Right atrium auricular region (tissue), 2 donors: ENCODE results near the gene CXCR6. TPM values are rescaled to one million over a fixed set of nuclear protein-coding genes. Genes with fewer than 3 reads are reported as not detected.
A peak's percentile ranks its signal among the peaks of the same experiment; 100 is the strongest.

Experiments
- DNase-seq: peaks from one replicate; pipeline ENCODE4 v3.0.0-alpha.2; 2019; ENCODE audit warnings: low spot score
- H3K27ac ChIP-seq, 2 donors: fragments of 200-600 bp; sonication (generic); 1 replicate in 1 of 2; 2 replicates in 1 of 2; pipeline ENCODE4 v1.5.1; 2016 to 2019
- H3K27me3 ChIP-seq, 2 donors: fragments of 200-600 bp; sonication (generic); one replicate each; pipeline versions ENCODE4 v1.5.1 to v1.6.0; 2017 to 2019
- H3K36me3 ChIP-seq: fragments of 200-600 bp; sonication (generic); one replicate; pipeline ENCODE4 v1.5.1; 2016
- H3K4me1 ChIP-seq, 2 donors: fragments of 200-600 bp; sonication (generic); one replicate each; pipeline versions ENCODE4 v1.5.1 to v1.6.0; 2017 to 2019
- H3K4me3 ChIP-seq, 2 donors: fragments of 200-600 bp; sonication (generic); 1 replicate in 1 of 2; 2 replicates in 1 of 2; pipeline ENCODE4 v1.5.1; 2017 to 2019; ENCODE audit warnings: mild to moderate bottlenecking in 1 of 2, moderate library complexity in 1 of 2
- H3K9me3 ChIP-seq, 2 donors: fragments of 200-600 bp; sonication (generic); one replicate each; pipeline ENCODE4 v1.5.1; 2019
- CTCF ChIP-seq, 2 donors: fragments of 200-600 bp; sonication (generic); IDR thresholded peaks; one replicate each; pipeline ENCODE4 v1.5.1; 2019; ENCODE audit warnings: antibody characterized with exemption in 2 of 2
- total RNA-seq, 2 donors: library from RNA; depleted of rRNA; stranded (reverse); fragments of >200 nt; gene quantifications; one replicate each; pipeline ENCODE4 v1.1.0, GENCODE V29; 2016

The CXCR6 gene
- total RNA-seq, 2 donors from 2014 or later: 1.2 TPM; not detected in 1

- Histone ChIP-seq H3K36me3 (peaks cover 85% of the 10 kb centered on the region), H3K9me3 (no peaks in the 10 kb centered on the region), H3K27me3 (no peaks in the 10 kb centered on the region), H3K4me3 (no peak overlapping the region), H3K27ac (no peak overlapping the region), H3K4me1 (peaks cover 0 to 6% of the 10 kb centered on the region in 2 donors)
- DNase-seq: no peak
- no peak for TF ChIP-seq CTCF (IDR thresholded peaks at IDR 0.05)
These were observed 9.7 kb upstream of the CXCR6 start for GRCh38 chr3:45933591-45933990.

GRCh38 chr3:45936261-45936660, 7.0 kb upstream of the CXCR6 start:
- H3K27me3 ChIP-seq: no peaks in the 10 kb centered on the region
- H3K4me1 ChIP-seq: peaks cover 0 to 22% of the 10 kb centered on the region in 2 donors
- no peak overlapping the region for H3K4me3 ChIP-seq
- peaks cover 58% of the 10 kb centered on the region for H3K36me3 ChIP-seq
- H3K9me3 ChIP-seq: no peaks in the 10 kb centered on the region
- no peak overlapping the region for H3K27ac ChIP-seq
- no peak for TF ChIP-seq CTCF (IDR thresholded peaks at IDR 0.05)
- DNase-seq: no peak

GRCh38 chr3:45937206-45938042, 5.8 kb upstream of the CXCR6 start:
- H3K4me3 ChIP-seq: no peak overlapping the region
- H3K27me3 ChIP-seq: no peaks in the 10 kb centered on the region
- no peak for TF ChIP-seq CTCF (IDR thresholded peaks at IDR 0.05)
- no peak for DNase-seq
- H3K36me3 ChIP-seq: peaks cover 48% of the 10 kb centered on the region
- peaks cover 0 to 24% of the 10 kb centered on the region in 2 donors for H3K4me1 ChIP-seq
- no peaks in the 10 kb centered on the region for H3K9me3 ChIP-seq
- no peak overlapping the region for H3K27ac ChIP-seq

GRCh38 chr3:45938043-45938435, 5.2 kb upstream of the CXCR6 start:
- Histone ChIP-seq H3K27me3 (no peaks in the 10 kb centered on the region), H3K27ac (no peak overlapping the region), H3K9me3 (no peaks in the 10 kb centered on the region), H3K4me1 (peaks cover 0 to 27% of the 10 kb centered on the region in 2 donors), H3K36me3 (peaks cover 41% of the 10 kb centered on the region), H3K4me3 (no peak overlapping the region)
- no peak for DNase-seq
- TF ChIP-seq CTCF (IDR thresholded peaks at IDR 0.05): no peak

- Histone ChIP-seq H3K36me3 (peaks cover 35% of the 10 kb centered on the region), H3K4me3 (no peak overlapping the region), H3K4me1 (peaks cover 0 to 27% of the 10 kb centered on the region in 2 donors), H3K27me3 (no peaks in the 10 kb centered on the region), H3K27ac (no peak overlapping the region), H3K9me3 (no peaks in the 10 kb centered on the region)
- peak; percentile 87 for TF ChIP-seq CTCF (IDR thresholded peaks at IDR 0.05)
- peak; percentile 93 for DNase-seq
These were observed 4.4 kb upstream of the CXCR6 start for GRCh38 chr3:45938864-45939263.
